ENCODE data around the gene RTBDN.

DNA sequence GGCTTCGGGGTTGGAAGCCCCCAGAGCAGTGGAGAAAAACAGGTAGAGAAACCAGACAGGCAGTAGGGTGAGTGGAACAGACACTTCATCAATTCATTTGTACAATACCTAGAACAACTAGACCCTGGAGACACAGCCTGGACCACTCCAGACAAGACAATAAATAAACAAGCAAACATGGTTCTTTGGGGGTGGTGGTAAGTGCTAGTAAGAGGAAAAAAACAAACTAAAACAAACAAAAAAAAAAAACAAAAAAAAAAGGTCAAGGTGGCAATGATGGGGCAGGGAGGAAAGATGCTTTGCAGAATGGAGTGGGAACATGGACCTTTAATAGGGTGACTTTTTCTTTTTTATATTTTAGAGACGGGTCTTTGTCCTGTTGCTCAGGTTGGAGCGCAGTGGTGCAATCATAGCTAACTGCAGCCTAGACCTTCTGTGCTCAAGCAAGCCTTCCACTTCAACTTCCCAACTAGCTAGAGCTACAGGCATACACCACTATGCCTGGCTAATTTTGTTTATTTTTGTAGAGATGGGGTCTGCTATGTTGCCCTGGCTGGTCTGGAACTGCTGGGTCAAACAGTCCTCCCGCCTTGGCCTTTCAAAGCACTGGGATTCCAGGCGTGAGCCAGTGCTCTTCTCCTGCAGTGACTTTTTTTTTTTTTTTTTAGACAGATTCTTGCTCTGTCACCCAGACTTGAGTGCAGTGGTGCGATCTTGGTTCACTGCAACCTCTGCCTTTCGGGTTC, 40.0 kb downstream of the RTBDN start:
- TF ChIP-seq POLR2A (IDR thresholded peaks at IDR 0.05): no peak
- TF ChIP-seq, protein P1, sequence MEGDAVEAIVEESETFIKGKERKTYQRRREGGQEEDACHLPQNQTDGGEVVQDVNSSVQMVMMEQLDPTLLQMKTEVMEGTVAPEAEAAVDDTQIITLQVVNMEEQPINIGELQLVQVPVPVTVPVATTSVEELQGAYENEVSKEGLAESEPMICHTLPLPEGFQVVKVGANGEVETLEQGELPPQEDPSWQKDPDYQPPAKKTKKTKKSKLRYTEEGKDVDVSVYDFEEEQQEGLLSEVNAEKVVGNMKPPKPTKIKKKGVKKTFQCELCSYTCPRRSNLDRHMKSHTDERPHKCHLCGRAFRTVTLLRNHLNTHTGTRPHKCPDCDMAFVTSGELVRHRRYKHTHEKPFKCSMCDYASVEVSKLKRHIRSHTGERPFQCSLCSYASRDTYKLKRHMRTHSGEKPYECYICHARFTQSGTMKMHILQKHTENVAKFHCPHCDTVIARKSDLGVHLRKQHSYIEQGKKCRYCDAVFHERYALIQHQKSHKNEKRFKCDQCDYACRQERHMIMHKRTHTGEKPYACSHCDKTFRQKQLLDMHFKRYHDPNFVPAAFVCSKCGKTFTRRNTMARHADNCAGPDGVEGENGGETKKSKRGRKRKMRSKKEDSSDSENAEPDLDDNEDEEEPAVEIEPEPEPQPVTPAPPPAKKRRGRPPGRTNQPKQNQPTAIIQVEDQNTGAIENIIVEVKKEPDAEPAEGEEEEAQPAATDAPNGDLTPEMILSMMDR (IDR thresholded peaks at IDR 0.05 in 4 of 5, conservative IDR thresholded peaks at IDR 0.05 in 1 of 5): no peak

Measured in gastrocnemius medialis (tissue), 4 donors.